Effector memory CD4-positive, alpha-beta T cell (primary cell): Measurements from ENCODE around the gene DNAH17.

Source experiments
- DNase-seq, 3 donors: peaks; one replicate each; pipeline ENCODE4 v3.0.0-alpha.2; 2020
- H3K27ac ChIP-seq: 2 replicates; pipeline ENCODE4 v1.7.0; 2013; ENCODE audit warnings: mild to moderate bottlenecking, low read length, moderate library complexity; ENCODE audit not compliant: insufficient read depth, poor library complexity, severe bottlenecking
- H3K27me3 ChIP-seq: replicated peaks from 2 replicates; pipeline ENCODE4 v1.7.0; 2013; ENCODE audit warnings: mild to moderate bottlenecking, low read length; ENCODE audit not compliant: insufficient read depth, control insufficient read depth, poor library complexity, severe bottlenecking
- H3K36me3 ChIP-seq: 2 replicates; pipeline ENCODE4 v1.7.0; 2013; ENCODE audit warnings: mild to moderate bottlenecking, low read length, moderate library complexity; ENCODE audit not compliant: control insufficient read depth, insufficient read depth
- H3K4me1 ChIP-seq: 2 replicates; pipeline ENCODE4 v1.7.0; 2013; ENCODE audit warnings: low read length, mild to moderate bottlenecking; ENCODE audit not compliant: control insufficient read depth, insufficient read depth, poor library complexity, severe bottlenecking
- H3K4me3 ChIP-seq: 2 replicates; pipeline ENCODE4 v1.7.0; 2013; ENCODE audit warnings: low read length, low read depth, mild to moderate bottlenecking; ENCODE audit not compliant: insufficient read depth, poor library complexity, severe bottlenecking
- H3K9me3 ChIP-seq: 2 replicates; pipeline ENCODE4 v1.7.0; 2013; ENCODE audit warnings: mild to moderate bottlenecking, low read length, moderate library complexity; ENCODE audit not compliant: control insufficient read depth

The DNAH17 gene

GRCh38 chr17:78561166-78561565 lies 16.0 kb downstream of the DNAH17 start:
- no peaks in the 10 kb centered on the region for H3K9me3 ChIP-seq
- no peaks in the 10 kb centered on the region for H3K27me3 ChIP-seq
- no peak overlapping the region for H3K27ac ChIP-seq
- DNase-seq: no peak
- H3K4me3 ChIP-seq: no peak overlapping the region
- H3K4me1 ChIP-seq: no peaks in the 10 kb centered on the region
- no peaks in the 10 kb centered on the region for H3K36me3 ChIP-seq

- no peaks in the 10 kb centered on the region for H3K4me1 ChIP-seq
- H3K36me3 ChIP-seq: no peaks in the 10 kb centered on the region
- no peak overlapping the region for H3K4me3 ChIP-seq
- no peaks in the 10 kb centered on the region for H3K27me3 ChIP-seq
- H3K9me3 ChIP-seq: no peaks in the 10 kb centered on the region
- no peak for DNase-seq
- H3K27ac ChIP-seq: no peak overlapping the region
These were observed 16.5 kb downstream of the DNAH17 start for GRCh38 chr17:78560731-78561130.

DNA sequence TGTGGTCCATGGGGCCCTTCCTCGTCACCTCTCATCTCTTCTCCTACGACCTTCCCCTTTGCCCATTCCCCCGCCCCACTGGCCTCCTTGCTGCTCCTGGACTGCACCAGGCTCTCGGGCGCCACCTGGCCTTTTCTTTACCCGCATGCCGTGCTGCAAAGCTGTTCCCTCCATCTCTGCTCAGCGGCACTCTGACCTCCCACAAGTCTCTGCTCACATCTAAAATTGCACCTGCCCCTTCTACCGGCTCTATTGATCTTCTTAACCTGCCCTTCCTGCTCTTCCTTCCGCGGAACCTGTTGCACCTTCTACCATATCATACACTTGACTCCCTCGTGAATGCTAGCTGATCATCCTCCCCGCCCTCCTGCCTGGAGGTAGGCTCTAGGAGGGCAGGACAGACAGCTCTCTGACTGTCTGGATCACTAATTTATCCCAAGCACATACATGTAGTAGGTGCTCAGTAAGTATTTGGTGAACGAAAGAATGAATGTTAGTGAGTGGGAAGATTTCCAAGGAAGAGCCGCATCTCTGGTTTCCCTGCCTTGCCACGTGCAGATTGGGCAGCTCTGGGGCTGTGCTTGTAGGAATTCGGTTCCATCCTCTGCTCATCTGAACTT lies 17.3 kb downstream of the DNAH17 start:
- Histone ChIP-seq H3K4me3 (no peak overlapping the region), H3K36me3 (no peaks in the 10 kb centered on the region), H3K4me1 (no peaks in the 10 kb centered on the region), H3K27me3 (no peaks in the 10 kb centered on the region), H3K27ac (no peak overlapping the region), H3K9me3 (no peaks in the 10 kb centered on the region)
- no peak for DNase-seq

- no peak for DNase-seq
- Histone ChIP-seq H3K9me3 (no peaks in the 10 kb centered on the region), H3K4me3 (no peak overlapping the region), H3K36me3 (no peaks in the 10 kb centered on the region), H3K27me3 (no peaks in the 10 kb centered on the region), H3K27ac (no peak overlapping the region), H3K4me1 (no peaks in the 10 kb centered on the region)
These were observed 18.2 kb downstream of the DNAH17 start for GRCh38 chr17:78558989-78559388.

- no peak for DNase-seq
- no peak overlapping the region for H3K27ac ChIP-seq
- no peaks in the 10 kb centered on the region for H3K9me3 ChIP-seq
- H3K4me1 ChIP-seq: no peaks in the 10 kb centered on the region
- no peaks in the 10 kb centered on the region for H3K27me3 ChIP-seq
- H3K36me3 ChIP-seq: no peaks in the 10 kb centered on the region
- H3K4me3 ChIP-seq: no peak overlapping the region
These were observed 18.9 kb downstream of the DNAH17 start for GRCh38 chr17:78558181-78558850.

DNA sequence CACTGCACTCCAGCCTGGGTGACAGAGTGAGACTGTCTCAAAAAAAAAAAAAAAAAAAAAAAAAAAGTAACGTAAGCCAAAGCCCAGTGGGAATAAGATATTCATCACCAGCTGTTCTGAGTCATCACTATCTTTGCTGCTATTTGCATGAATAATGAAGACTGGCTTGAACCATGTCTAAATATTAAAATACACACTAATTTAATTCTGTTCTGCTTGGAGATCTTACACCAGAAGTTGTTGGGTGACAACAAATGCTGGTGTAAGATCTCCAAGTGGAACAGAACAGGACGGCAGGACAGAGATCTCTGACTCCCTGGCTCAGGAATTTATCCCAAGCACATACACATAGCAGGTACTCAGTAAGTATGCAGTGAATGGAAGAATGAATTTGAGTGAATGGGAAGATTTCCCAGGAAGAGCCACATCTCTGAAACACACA lies 19.6 kb downstream of the DNAH17 start:
- H3K9me3 ChIP-seq: no peaks in the 10 kb centered on the region
- H3K4me1 ChIP-seq: no peaks in the 10 kb centered on the region
- H3K27ac ChIP-seq: no peak overlapping the region
- H3K36me3 ChIP-seq: no peaks in the 10 kb centered on the region
- no peak for DNase-seq
- no peak overlapping the region for H3K4me3 ChIP-seq
- H3K27me3 ChIP-seq: no peaks in the 10 kb centered on the region

- no peak for DNase-seq
- H3K27me3 ChIP-seq: no peaks in the 10 kb centered on the region
- H3K4me3 ChIP-seq: no peak overlapping the region
- no peaks in the 10 kb centered on the region for H3K4me1 ChIP-seq
- no peaks in the 10 kb centered on the region for H3K36me3 ChIP-seq
- H3K9me3 ChIP-seq: no peaks in the 10 kb centered on the region
- no peak overlapping the region for H3K27ac ChIP-seq
These were observed 20.4 kb downstream of the DNAH17 start for GRCh38 chr17:78556812-78557211.

DNA sequence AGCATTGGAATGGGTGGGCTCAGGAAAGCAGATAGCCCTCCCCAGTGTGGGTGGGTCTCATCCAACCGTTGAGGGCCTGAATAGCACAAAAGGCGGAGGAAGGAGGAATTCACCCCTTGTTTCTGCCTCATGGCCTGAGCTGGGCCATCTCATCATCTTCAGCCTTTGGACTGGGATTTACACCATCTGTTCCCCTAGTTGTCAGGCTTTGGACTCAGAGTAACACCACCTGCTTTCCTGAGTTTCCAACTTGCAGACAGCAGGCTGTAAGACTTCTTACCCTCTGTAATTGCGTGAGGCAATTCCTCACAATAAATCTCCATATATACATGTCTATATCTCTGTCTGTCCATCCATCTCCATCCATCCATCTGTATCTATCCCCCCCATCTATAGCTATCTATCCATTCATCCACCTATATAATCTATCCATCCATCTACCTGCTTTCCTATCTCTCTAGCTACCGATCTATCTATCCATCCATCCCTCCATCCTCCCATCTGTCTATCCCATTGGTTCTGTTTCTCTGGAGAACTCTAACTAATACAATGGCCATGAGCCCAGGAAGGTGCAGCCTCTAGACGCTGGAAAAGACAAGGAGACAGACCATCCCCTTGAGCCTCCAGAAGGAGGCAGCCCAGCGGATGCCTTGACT lies 21.3 kb downstream of the DNAH17 start:
- H3K36me3 ChIP-seq: no peaks in the 10 kb centered on the region
- DNase-seq: no peak
- no peaks in the 10 kb centered on the region for H3K9me3 ChIP-seq
- no peaks in the 10 kb centered on the region for H3K4me1 ChIP-seq
- H3K4me3 ChIP-seq: no peak overlapping the region
- no peak overlapping the region for H3K27ac ChIP-seq
- H3K27me3 ChIP-seq: no peaks in the 10 kb centered on the region

DNA sequence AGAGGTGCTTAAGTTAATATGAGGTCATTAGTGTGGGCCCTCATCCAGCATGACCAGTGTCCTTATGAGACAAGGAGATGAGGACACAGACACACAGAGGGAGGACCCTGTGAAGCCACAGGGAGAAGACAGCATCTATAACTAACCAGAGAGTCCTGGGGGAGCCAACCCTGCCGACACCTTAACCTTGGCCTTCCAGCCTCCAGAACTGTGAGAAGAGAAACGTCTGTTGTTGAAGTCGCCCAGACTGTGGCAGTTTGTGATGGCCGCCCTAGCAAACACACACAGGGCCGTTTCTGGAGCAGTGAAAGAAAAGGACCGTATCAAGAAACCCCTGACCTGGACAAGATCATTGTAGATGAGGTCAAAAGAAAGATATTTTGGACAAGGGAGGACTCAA lies 26.7 kb downstream of the DNAH17 start:
- no peak for DNase-seq
- no peaks in the 10 kb centered on the region for H3K27me3 ChIP-seq
- H3K4me1 ChIP-seq: no peaks in the 10 kb centered on the region
- H3K36me3 ChIP-seq: no peaks in the 10 kb centered on the region
- H3K4me3 ChIP-seq: no peak overlapping the region
- no peaks in the 10 kb centered on the region for H3K9me3 ChIP-seq
- H3K27ac ChIP-seq: no peak overlapping the region

- Histone ChIP-seq H3K9me3 (no peaks in the 10 kb centered on the region), H3K4me3 (no peak overlapping the region)
- DNase-seq: no peak
These were observed 28.5 kb downstream of the DNAH17 start for GRCh38 chr17:78548725-78549124.

More at GRCh38 chr17:78548725-78549124, 28.5 kb downstream of the DNAH17 start:
- H3K27ac ChIP-seq: no peak overlapping the region
- no peaks in the 10 kb centered on the region for H3K27me3 ChIP-seq
- no peaks in the 10 kb centered on the region for H3K4me1 ChIP-seq
- H3K36me3 ChIP-seq: no peaks in the 10 kb centered on the region
